Fibroblast of lung (primary cell): ENCODE measurements around the gene FGF4.

Source experiments
- CTCF ChIP-seq, 2 donors: IDR thresholded peaks in 1 of 2; conservative IDR thresholded peaks in 1 of 2; 1 replicate in 1 of 2; 2 replicates in 1 of 2; pipeline ENCODE4 v1.5.1; 2011 to 2012; ENCODE audit warnings: low read length in 2 of 2, control low read depth in 1 of 2, inconsistent platforms in 1 of 2, low read depth in 1 of 2, mild to moderate bottlenecking in 1 of 2
- EZH2 ChIP-seq: IDR thresholded peaks from 2 replicates; pipeline ENCODE4 v1.5.1; 2012; ENCODE audit warnings: low read length, control low read depth, mild to moderate bottlenecking; ENCODE audit errors: missing control alignments

- no peak for TF ChIP-seq CTCF (conservative IDR thresholded peaks at IDR 0.05 in 1 of 2, IDR thresholded peaks at IDR 0.05 in 1 of 2; ENCODE audit: low read depth in 1 of 2, low read length in 2 of 2)
- TF ChIP-seq EZH2: no peak
Measured at GRCh38 chr11:69734367-69734766, 40.8 kb downstream of the FGF4 start.
